Measurements from ENCODE around the gene CPEB4. TPM values are rescaled to one million over a fixed set of nuclear protein-coding genes. Genes with fewer than 3 reads are reported as not detected.

The CPEB4 gene
- total and polyA plus RNA-seq, 9 of the 15 experiments (the other 6 are each of a cell fraction or from before 2014, with no cell fraction given) = 7.4 to 21.3 (median 12.4) TPM

DNA sequence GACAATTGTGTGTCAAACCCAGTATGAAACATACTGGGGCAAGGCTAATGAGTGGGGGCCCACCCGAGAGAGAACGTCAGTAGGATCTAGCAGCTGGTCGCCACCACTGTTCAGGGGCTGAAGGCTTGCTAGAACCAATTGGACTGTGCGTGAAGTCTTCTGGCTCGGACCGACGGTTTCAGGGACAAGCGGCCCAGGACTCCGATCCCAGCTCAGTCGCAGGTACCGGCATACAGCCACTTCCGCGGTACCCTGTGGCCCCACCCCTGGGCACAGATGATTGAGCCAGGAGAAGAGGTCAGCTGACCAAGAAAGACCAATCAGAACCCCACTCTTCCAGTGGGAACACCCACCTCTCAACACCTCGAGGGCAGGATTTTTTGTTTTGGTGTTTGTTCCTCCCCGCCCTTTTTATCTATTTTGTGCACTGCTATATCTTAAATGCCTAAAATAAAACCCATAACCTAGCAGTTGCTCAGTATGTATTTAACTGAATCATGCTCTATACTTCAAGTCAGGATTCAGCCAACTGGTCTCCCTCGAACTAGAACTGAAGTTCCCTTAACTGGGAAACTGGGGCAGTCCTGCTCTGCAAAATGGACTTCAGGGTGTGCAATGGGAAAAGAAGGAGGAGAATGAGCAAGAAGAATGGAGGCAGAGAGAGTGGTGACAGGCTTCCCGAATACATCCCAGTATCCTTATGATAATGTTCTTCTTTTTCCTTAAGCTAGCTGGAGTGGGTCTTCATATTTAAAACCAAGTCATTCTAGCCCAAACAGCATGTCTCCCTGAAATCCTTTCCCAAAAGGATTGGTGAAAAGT lies 21.1 kb upstream of the CPEB4 start (continued):
- TF ChIP-seq JUN (IDR thresholded peaks at IDR 0.05; ENCODE audit: borderline replicate concordance, low read depth, low read length) (no peak), JUN (CRISPR knock-in tag; IDR thresholded peaks at IDR 0.05; ENCODE audit: borderline replicate concordance) (no peak), SNRNP70 (optimal IDR thresholded peaks at IDR 0.05; ENCODE audit: low read depth, low read length) (no peak), RFX1 (IDR thresholded peaks at IDR 0.05) (no peak), ZNF561 (CRISPR knock-in tag; conservative IDR thresholded peaks at IDR 0.05) (no peak), GTF2A2 (tag; IDR thresholded peaks at IDR 0.05) (0 out of 2 replicates have a peak, but pooled peaks have one; percentile 10), JUNB (CRISPR knock-in tag; conservative IDR thresholded peaks at IDR 0.05) (no peak), ZNF133 (CRISPR knock-in tag; IDR thresholded peaks at IDR 0.05) (no peak), MAFK (IDR thresholded peaks at IDR 0.05; ENCODE audit: low read length) (no peak), SREBF1 (IDR thresholded peaks at IDR 0.05; ENCODE audit: borderline replicate concordance, low read depth, low read length) (no peak), MBD2 (IDR thresholded peaks at IDR 0.05; ENCODE audit: borderline replicate concordance, low read depth) (no peak), POLR2AphosphoS5 (IDR thresholded peaks at IDR 0.05; ENCODE audit: control insufficient read depth, insufficient read depth, low read depth, low read length) (peak; percentile 72), CCAR2 (IDR thresholded peaks at IDR 0.05; ENCODE audit: low read depth, low read length) (no peak), ZEB2 (IDR thresholded peaks at IDR 0.05) (peak; percentile 29; the same call in 1 of the 2 replicates), EP400 (IDR thresholded peaks at IDR 0.05) (peak; percentile 30; the same call in 1 of the 2 replicates), SETDB1 (IDR thresholded peaks at IDR 0.05; ENCODE audit: low read length) (no peak)
- TF ChIP-seq, protein P1, sequence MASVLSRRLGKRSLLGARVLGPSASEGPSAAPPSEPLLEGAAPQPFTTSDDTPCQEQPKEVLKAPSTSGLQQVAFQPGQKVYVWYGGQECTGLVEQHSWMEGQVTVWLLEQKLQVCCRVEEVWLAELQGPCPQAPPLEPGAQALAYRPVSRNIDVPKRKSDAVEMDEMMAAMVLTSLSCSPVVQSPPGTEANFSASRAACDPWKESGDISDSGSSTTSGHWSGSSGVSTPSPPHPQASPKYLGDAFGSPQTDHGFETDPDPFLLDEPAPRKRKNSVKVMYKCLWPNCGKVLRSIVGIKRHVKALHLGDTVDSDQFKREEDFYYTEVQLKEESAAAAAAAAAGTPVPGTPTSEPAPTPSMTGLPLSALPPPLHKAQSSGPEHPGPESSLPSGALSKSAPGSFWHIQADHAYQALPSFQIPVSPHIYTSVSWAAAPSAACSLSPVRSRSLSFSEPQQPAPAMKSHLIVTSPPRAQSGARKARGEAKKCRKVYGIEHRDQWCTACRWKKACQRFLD (CRISPR knock-in tag; IDR thresholded peaks at IDR 0.05) = no peak
- TF ChIP-seq, protein P2, sequence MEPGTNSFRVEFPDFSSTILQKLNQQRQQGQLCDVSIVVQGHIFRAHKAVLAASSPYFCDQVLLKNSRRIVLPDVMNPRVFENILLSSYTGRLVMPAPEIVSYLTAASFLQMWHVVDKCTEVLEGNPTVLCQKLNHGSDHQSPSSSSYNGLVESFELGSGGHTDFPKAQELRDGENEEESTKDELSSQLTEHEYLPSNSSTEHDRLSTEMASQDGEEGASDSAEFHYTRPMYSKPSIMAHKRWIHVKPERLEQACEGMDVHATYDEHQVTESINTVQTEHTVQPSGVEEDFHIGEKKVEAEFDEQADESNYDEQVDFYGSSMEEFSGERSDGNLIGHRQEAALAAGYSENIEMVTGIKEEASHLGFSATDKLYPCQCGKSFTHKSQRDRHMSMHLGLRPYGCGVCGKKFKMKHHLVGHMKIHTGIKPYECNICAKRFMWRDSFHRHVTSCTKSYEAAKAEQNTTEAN (CRISPR knock-in tag; IDR thresholded peaks at IDR 0.05) = no peak
- TF ChIP-seq, protein P3, sequence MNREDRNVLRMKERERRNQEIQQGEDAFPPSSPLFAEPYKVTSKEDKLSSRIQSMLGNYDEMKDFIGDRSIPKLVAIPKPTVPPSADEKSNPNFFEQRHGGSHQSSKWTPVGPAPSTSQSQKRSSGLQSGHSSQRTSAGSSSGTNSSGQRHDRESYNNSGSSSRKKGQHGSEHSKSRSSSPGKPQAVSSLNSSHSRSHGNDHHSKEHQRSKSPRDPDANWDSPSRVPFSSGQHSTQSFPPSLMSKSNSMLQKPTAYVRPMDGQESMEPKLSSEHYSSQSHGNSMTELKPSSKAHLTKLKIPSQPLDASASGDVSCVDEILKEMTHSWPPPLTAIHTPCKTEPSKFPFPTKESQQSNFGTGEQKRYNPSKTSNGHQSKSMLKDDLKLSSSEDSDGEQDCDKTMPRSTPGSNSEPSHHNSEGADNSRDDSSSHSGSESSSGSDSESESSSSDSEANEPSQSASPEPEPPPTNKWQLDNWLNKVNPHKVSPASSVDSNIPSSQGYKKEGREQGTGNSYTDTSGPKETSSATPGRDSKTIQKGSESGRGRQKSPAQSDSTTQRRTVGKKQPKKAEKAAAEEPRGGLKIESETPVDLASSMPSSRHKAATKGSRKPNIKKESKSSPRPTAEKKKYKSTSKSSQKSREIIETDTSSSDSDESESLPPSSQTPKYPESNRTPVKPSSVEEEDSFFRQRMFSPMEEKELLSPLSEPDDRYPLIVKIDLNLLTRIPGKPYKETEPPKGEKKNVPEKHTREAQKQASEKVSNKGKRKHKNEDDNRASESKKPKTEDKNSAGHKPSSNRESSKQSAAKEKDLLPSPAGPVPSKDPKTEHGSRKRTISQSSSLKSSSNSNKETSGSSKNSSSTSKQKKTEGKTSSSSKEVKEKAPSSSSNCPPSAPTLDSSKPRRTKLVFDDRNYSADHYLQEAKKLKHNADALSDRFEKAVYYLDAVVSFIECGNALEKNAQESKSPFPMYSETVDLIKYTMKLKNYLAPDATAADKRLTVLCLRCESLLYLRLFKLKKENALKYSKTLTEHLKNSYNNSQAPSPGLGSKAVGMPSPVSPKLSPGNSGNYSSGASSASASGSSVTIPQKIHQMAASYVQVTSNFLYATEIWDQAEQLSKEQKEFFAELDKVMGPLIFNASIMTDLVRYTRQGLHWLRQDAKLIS (CRISPR knock-in tag; IDR thresholded peaks at IDR 0.05) = no peak
- TF ChIP-seq, protein P4, sequence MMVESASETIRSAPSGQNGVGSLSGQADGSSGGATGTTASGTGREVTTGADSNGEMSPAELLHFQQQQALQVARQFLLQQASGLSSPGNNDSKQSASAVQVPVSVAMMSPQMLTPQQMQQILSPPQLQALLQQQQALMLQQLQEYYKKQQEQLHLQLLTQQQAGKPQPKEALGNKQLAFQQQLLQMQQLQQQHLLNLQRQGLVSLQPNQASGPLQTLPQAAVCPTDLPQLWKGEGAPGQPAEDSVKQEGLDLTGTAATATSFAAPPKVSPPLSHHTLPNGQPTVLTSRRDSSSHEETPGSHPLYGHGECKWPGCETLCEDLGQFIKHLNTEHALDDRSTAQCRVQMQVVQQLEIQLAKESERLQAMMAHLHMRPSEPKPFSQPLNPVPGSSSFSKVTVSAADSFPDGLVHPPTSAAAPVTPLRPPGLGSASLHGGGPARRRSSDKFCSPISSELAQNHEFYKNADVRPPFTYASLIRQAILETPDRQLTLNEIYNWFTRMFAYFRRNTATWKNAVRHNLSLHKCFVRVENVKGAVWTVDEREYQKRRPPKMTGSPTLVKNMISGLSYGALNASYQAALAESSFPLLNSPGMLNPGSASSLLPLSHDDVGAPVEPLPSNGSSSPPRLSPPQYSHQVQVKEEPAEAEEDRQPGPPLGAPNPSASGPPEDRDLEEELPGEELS (CRISPR knock-in tag; IDR thresholded peaks at IDR 0.05; ENCODE audit: borderline replicate concordance) = no peak
